IMR-90 (cell line): Measurements from ENCODE around the gene OSMR. TPM values are rescaled to one million over a fixed set of nuclear protein-coding genes. Genes with fewer than 3 reads are reported as not detected.

Experiments used
- ATAC-seq: fragments of 200-7000 bp; cut with Tn5 transposase; 2 replicates; pipeline ENCODE4 v1.9.1; 2020; ENCODE audit warnings: low read depth, mild to moderate bottlenecking, moderate library complexity
- BruUV-seq: library from RNA; stranded (reverse); fragments of 400-500 nt; replicated peaks from 2 replicates; lab custom pipeline; 2021; lab: Mats Ljungman, UMichigan
- CTCF ChIA-PET: fragments of 300-600 bp; formaldehyde crosslinking; extraction: SDS; loops from one replicate; lab custom pipeline; 2021; ENCODE audit warnings: antibody characterized with exemption; lab: Yijun Ruan, JAX
- POLR2A ChIA-PET: fragments of 300-600 bp; sonication (Branson Sonifier 250); formaldehyde crosslinking; loops from one replicate; lab custom pipeline; 2022; ENCODE audit warnings: antibody characterized with exemption; ENCODE audit not compliant: unreplicated experiment; lab: Charles Lee
- DNase-seq: peaks from one replicate; pipeline ENCODE4 v3.0.0; 2013
- H2AFZ ChIP-seq: replicated peaks from 2 replicates; pipeline ENCODE3; 2013; ENCODE audit warnings: low read length, mild to moderate bottlenecking; ENCODE audit not compliant: poor library complexity
- H2AK5ac ChIP-seq: 2 replicates; pipeline ENCODE4 v1.6.1; 2013; ENCODE audit warnings: low read depth, low read length, inconsistent platforms
- H2AK9ac ChIP-seq: replicated peaks from 2 replicates; pipeline ENCODE3; 2013; ENCODE audit warnings: mild to moderate bottlenecking, low read depth, low read length, moderate library complexity; ENCODE audit not compliant: poor library complexity
- H2BK120ac ChIP-seq: 2 replicates; pipeline ENCODE4 v1.6.1; 2013; ENCODE audit warnings: low read depth, low read length, inconsistent platforms
- H2BK15ac ChIP-seq: 3 replicates; pipeline ENCODE4 v1.6.1; 2013; ENCODE audit warnings: low read depth, low read length, inconsistent platforms
- H2BK20ac ChIP-seq: 2 replicates; pipeline ENCODE4 v1.6.1; 2013; ENCODE audit warnings: low read depth, mild to moderate bottlenecking, inconsistent platforms, low read length, moderate library complexity
- H2BK5ac ChIP-seq: 2 replicates; pipeline ENCODE4 v1.6.1; 2013; ENCODE audit warnings: mild to moderate bottlenecking, low read depth, low read length, inconsistent platforms; ENCODE audit not compliant: poor library complexity, severe bottlenecking
- H3K14ac ChIP-seq: replicated peaks from 2 replicates; pipeline ENCODE4 v1.6.1; 2013; ENCODE audit warnings: low read depth, low read length, inconsistent platforms
- H3K18ac ChIP-seq: 2 replicates; pipeline ENCODE4 v1.6.1; 2013; ENCODE audit warnings: low read depth, low read length, control low read depth
- H3K23ac ChIP-seq: 2 replicates; pipeline ENCODE4 v1.6.1; 2013; ENCODE audit warnings: low read depth, low read length, inconsistent platforms
- H3K27ac ChIP-seq: 2 replicates; pipeline ENCODE4 v1.5.1; 2013; ENCODE audit warnings: mild to moderate bottlenecking, control low read depth, low read length; ENCODE audit not compliant: insufficient read depth
- H3K27me3 ChIP-seq: 2 replicates; pipeline ENCODE4 v1.6.1; 2013; ENCODE audit warnings: low read length; ENCODE audit not compliant: control insufficient read depth, insufficient read depth
- H3K36me3 ChIP-seq: 2 replicates; pipeline ENCODE4 v1.6.1; 2013; ENCODE audit warnings: low read length, mixed read lengths; ENCODE audit not compliant: control insufficient read depth, insufficient read depth
- H3K4ac ChIP-seq: 2 replicates; pipeline ENCODE4 v1.6.1; 2013; ENCODE audit warnings: low read depth, low read length, inconsistent platforms
- H3K4me1 ChIP-seq: 2 replicates; pipeline ENCODE4 v1.6.1; 2013; ENCODE audit warnings: low read length, mixed read lengths; ENCODE audit not compliant: control insufficient read depth, insufficient read depth
- H3K4me2 ChIP-seq: 2 replicates; pipeline ENCODE4 v1.6.1; 2013; ENCODE audit warnings: low read depth, mild to moderate bottlenecking, control low read depth, low read length, moderate library complexity
- H3K4me3 ChIP-seq: 2 replicates; pipeline ENCODE4 v1.5.1; 2013; ENCODE audit warnings: low read depth, mild to moderate bottlenecking, control low read depth, low read length, moderate library complexity; ENCODE audit not compliant: insufficient read depth
- H3K56ac ChIP-seq: 2 replicates; pipeline ENCODE4 v1.6.1; 2013; ENCODE audit warnings: low read length, inconsistent platforms; ENCODE audit not compliant: insufficient read depth; ENCODE audit errors: extremely low read depth
- H3K79me1 ChIP-seq, 2 experiments: 2 replicates each; pipeline ENCODE4 v1.6.1; 2013; ENCODE audit warnings: low read length in 2 of 2, inconsistent platforms in 1 of 2, low read depth in 1 of 2
- H3K9ac ChIP-seq: 2 replicates; pipeline ENCODE4 v1.6.1; 2013; ENCODE audit warnings: low read depth, low read length, control low read depth
- H3K9me1 ChIP-seq: 2 replicates; pipeline ENCODE4 v1.6.1; 2013; ENCODE audit warnings: low read length, inconsistent platforms; ENCODE audit not compliant: insufficient read depth
- H3K9me3 ChIP-seq: 2 replicates; pipeline ENCODE4 v1.6.1; 2013; ENCODE audit warnings: low read length; ENCODE audit not compliant: control insufficient read depth, insufficient read depth
- H4K20me1 ChIP-seq: 2 replicates; pipeline ENCODE4 v1.6.1; 2013; ENCODE audit warnings: low read length, inconsistent platforms; ENCODE audit not compliant: insufficient read depth
- H4K5ac ChIP-seq: 2 replicates; pipeline ENCODE4 v1.6.1; 2013; ENCODE audit warnings: mild to moderate bottlenecking, low read depth, low read length, control low read depth
- H4K8ac ChIP-seq, 2 experiments: 2 replicates each; pipeline ENCODE4 v1.6.1; 2013; ENCODE audit warnings: low read depth in 2 of 2, low read length in 2 of 2, control low read depth in 1 of 2, inconsistent platforms in 1 of 2
- H4K91ac ChIP-seq: 2 replicates; pipeline ENCODE4 v1.6.1; 2013; ENCODE audit warnings: low read depth, low read length, inconsistent platforms; ENCODE audit not compliant: insufficient read depth
- BHLHE40 ChIP-seq: fragments of 150-350 bp; IDR thresholded peaks from 2 replicates; pipeline ENCODE4 v1.6.1; 2016; ENCODE audit warnings: mild to moderate bottlenecking, low read depth, low read length
- CEBPB ChIP-seq: IDR thresholded peaks from 2 replicates; pipeline ENCODE4 v1.6.1; 2012; ENCODE audit warnings: low read depth, low read length, improper control_type of control experiment
- CHD1 ChIP-seq: IDR thresholded peaks from 2 replicates; pipeline ENCODE4 v1.6.1; 2012; ENCODE audit warnings: low read depth, low read length, improper control_type of control experiment
- CTCF ChIP-seq: conservative IDR thresholded peaks from 2 replicates; pipeline ENCODE4 v1.5.1; 2012; ENCODE audit warnings: mild to moderate bottlenecking, low read depth, low read length, improper control_type of control experiment
- ELK1 ChIP-seq: fragments of 150-350 bp; IDR thresholded peaks from 2 replicates; pipeline ENCODE4 v1.6.1; 2016; ENCODE audit warnings: low read depth, mild to moderate bottlenecking, low read length, moderate library complexity, borderline replicate concordance
- FOS ChIP-seq: fragments of 150-350 bp; IDR thresholded peaks from 2 replicates; pipeline ENCODE4 v1.6.1; 2016; ENCODE audit warnings: low read depth, low read length
- MAFK ChIP-seq: IDR thresholded peaks from 2 replicates; pipeline ENCODE4 v1.6.1; 2012; ENCODE audit warnings: low read depth, low read length, improper control_type of control experiment
- MAZ ChIP-seq: IDR thresholded peaks from 2 replicates; pipeline ENCODE4 v1.6.1; 2012; ENCODE audit warnings: low read depth, mild to moderate bottlenecking, low read length, improper control_type of control experiment, moderate library complexity, borderline replicate concordance
- MXI1 ChIP-seq: IDR thresholded peaks from 2 replicates; pipeline ENCODE4 v1.6.1; 2012; ENCODE audit warnings: low read depth, mild to moderate bottlenecking, low read length, moderate library complexity, borderline replicate concordance
- NFE2L2 ChIP-seq: fragments of 150-350 bp; IDR thresholded peaks from 2 replicates; pipeline ENCODE4 v1.6.1; 2016; ENCODE audit warnings: low read depth, mild to moderate bottlenecking, low read length
- POLR2A ChIP-seq: IDR thresholded peaks from 2 replicates; pipeline ENCODE4 v1.6.1; 2012; ENCODE audit warnings: mild to moderate bottlenecking, low read depth, low read length
- RAD21 ChIP-seq: IDR thresholded peaks from 2 replicates; pipeline ENCODE4 v1.6.1; 2012; ENCODE audit warnings: low read length, improper control_type of control experiment
- RCOR1 ChIP-seq: IDR thresholded peaks from 2 replicates; pipeline ENCODE4 v1.6.1; 2012; ENCODE audit warnings: mild to moderate bottlenecking, low read length, improper control_type of control experiment; ENCODE audit not compliant: insufficient replicate concordance
- RFX5 ChIP-seq: IDR thresholded peaks from 2 replicates; pipeline ENCODE4 v1.8.0; 2012; ENCODE audit warnings: low read depth, mild to moderate bottlenecking, low read length, moderate library complexity
- USF2 ChIP-seq: fragments of 150-350 bp; IDR thresholded peaks from 2 replicates; pipeline ENCODE4 v1.6.1; 2017; ENCODE audit warnings: mild to moderate bottlenecking, antibody characterized with exemption, low read length, low read depth
- WGBS, 2 experiments: methylation state at CpG; one replicate each; pipeline versions ENCODE4 v1.1.5 to v1.1.7; 2013; ENCODE audit warnings: missing lambda C conversion rate in 2 of 2; ENCODE audit not compliant: insufficient read length in 1 of 2; ENCODE audit errors: extremely low coverage in 2 of 2; 5-methylcytosine and 5-hydroxymethylcytosine counted together
- dilution Hi-C: fragments of 300-500 bp; cut with HindIII; formaldehyde crosslinking; loops from one replicate; pipeline ENCODE4 v1.14.3; 2018; ENCODE audit warnings: low sequenced_read_pairs; ENCODE audit not compliant: unreplicated experiment
- in situ Hi-C: fragments of 300-500 bp; cut with MboI; formaldehyde crosslinking; loops from 3 replicates; pipeline ENCODE4 v1.14.3; 2019; ENCODE audit warnings: low sequenced_read_pairs, inconsistent platforms, mixed read lengths
- intact Hi-C: fragments of 100-400 bp; cut with micrococcal nuclease; formaldehyde crosslinking; loops from 2 replicates; pipeline ENCODE4 v1.10.0; 2022
- polyA plus RNA-seq, 3 experiments: library from polyadenylated mRNA; depleted of rRNA; stranded (reverse); fragments of >200 nt; gene quantifications; 2 replicates each; pipeline ENCODE4 v1.2.3, GENCODE V29; 2012; ENCODE audit warnings: low replicate concordance in 1 of 3
- total RNA-seq: library from RNA; depleted of rRNA; stranded (reverse); fragments of >200 nt; gene quantifications from 2 replicates; pipeline ENCODE4 v1.2.3, GENCODE V29; 2012

OSMR gene
- total and polyA plus RNA-seq, 2 of the 4 experiments (the other 2 are of a cell fraction): 41.6 to 48.7 TPM

GRCh38 chr5:38889424-38889823 lies 43.6 kb downstream of the OSMR start:
- H4K5ac ChIP-seq: no peak overlapping the region
- H3K9ac ChIP-seq: no peak overlapping the region
- H2BK120ac ChIP-seq: no peak overlapping the region
- ChIA-PET CTCF (no interaction called here), POLR2A (no interaction called here)
- no peak overlapping the region for H3K4me3 ChIP-seq
- no peak overlapping the region for H3K4ac ChIP-seq
- no peak overlapping the region for H2BK5ac ChIP-seq
- H3K27me3 ChIP-seq: no peaks in the 10 kb centered on the region
- peaks cover 10% of the 10 kb centered on the region; the same call in 1 of the 2 replicates for H4K20me1 ChIP-seq
- H4K91ac ChIP-seq: no peak overlapping the region
- no peak overlapping the region for H2BK20ac ChIP-seq
- no peak overlapping the region for H3K18ac ChIP-seq
- no peaks in the 10 kb centered on the region for H3K9me3 ChIP-seq
- ATAC-seq (no peak), DNase-seq (no peak)
- no peak overlapping the region for H4K8ac ChIP-seq
- no peak overlapping the region for H3K4me2 ChIP-seq
- intact Hi-C loops (no loop called here), in situ Hi-C loops (no loop called here), dilution Hi-C loops (no loop called here)
- H3K9me1 ChIP-seq: peaks cover 10% of the 10 kb centered on the region
- H3K36me3 ChIP-seq: peaks cover 49% of the 10 kb centered on the region
- H2AFZ ChIP-seq: no peak overlapping the region
- no peak overlapping the region for H2BK15ac ChIP-seq
- H3K4me1 ChIP-seq: no peaks in the 10 kb centered on the region
- WGBS, 2 experiments: no CpG with 5 or more reads among the region's 1 CpG
- no peak overlapping the region for H2AK5ac ChIP-seq
- TF ChIP-seq MXI1 (no peak), BHLHE40 (no peak), CTCF (no peak), USF2 (no peak), RAD21 (no peak), MAFK (no peak), CEBPB (no peak), NFE2L2 (no peak), RCOR1 (no peak), RFX5 (no peak), FOS (no peak), ELK1 (no peak), POLR2A (no peak), MAZ (no peak), CHD1 (no peak)
- H3K79me1 ChIP-seq: peaks cover 10 to 27% of the 10 kb centered on the region in 2 experiments; a peak in 3 of 4 replicates
- H3K56ac ChIP-seq: no peak overlapping the region
- H3K23ac ChIP-seq: no peak overlapping the region
- H3K27ac ChIP-seq: no peak overlapping the region
- no peak overlapping the region for H2AK9ac ChIP-seq
- no TSS peak for BruUV-seq
- no peak overlapping the region for H3K14ac ChIP-seq
